GM19372 (cell line): ENCODE measurements around the gene PHKG1.
"Not testable (repeated sequence)": the region's sequence is repeated elsewhere in the genome, so short reads cannot be mapped to it uniquely, and the experiment has no call there.

Source experiments
- ATAC-seq: cut with Tn5 transposase; IDR thresholded peaks from one replicate; pipeline ENCODE4 v1.9.1; 2021; ENCODE audit warnings: mild to moderate bottlenecking, low read depth, moderate library complexity; ENCODE audit not compliant: unreplicated experiment

Gene PHKG1

GRCh38 chr7:56046721-56047445, 45.9 kb downstream of the PHKG1 start:
- no peak for ATAC-seq

- not testable (repeated sequence) for ATAC-seq
These were observed 47.0 kb downstream of the PHKG1 start for GRCh38 chr7:56045758-56046157.

GRCh38 chr7:56040730-56041129, 52.0 kb downstream of the PHKG1 start:
- ATAC-seq, result no peak

- ATAC-seq, result peak; percentile 96
These were observed 58.9 kb downstream of the PHKG1 start for GRCh38 chr7:56033671-56034432.

GRCh38 chr7:56032578-56032977, 60.2 kb downstream of the PHKG1 start:
- not testable (repeated sequence) for ATAC-seq

- not testable (repeated sequence) for ATAC-seq
These were observed 61.2 kb downstream of the PHKG1 start for GRCh38 chr7:56031556-56031955.

- ATAC-seq, result no peak
These were observed 62.4 kb downstream of the PHKG1 start for GRCh38 chr7:56030340-56030739.
